ENCODE results near the gene RNF169. TPM values are rescaled to one million over a fixed set of nuclear protein-coding genes. Genes with fewer than 3 reads are reported as not detected.

RNF169 gene, protein sequence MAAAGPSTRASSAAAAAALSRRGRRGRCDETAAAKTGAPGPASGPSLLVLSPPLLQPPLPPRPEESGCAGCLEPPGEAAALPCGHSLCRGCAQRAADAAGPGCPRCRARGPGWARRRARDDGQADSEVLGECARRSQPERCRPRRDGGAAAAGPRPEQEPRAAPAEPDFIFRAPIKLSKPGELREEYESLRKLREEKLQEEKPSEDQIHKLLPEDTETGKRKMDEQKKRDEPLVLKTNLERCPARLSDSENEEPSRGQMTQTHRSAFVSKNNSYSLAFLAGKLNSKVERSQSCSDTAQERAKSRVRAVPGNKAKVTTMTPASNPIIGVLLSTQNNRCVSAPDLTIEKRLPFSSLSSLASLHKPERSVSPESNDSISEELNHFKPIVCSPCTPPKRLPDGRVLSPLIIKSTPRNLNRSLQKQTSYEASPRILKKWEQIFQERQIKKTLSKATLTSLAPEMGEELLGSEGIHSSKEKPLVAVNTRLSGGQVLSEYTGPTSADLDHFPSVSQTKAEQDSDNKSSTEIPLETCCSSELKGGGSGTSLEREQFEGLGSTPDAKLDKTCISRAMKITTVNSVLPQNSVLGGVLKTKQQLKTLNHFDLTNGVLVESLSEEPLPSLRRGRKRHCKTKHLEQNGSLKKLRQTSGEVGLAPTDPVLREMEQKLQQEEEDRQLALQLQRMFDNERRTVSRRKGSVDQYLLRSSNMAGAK
- 1 to 10 TPM; 2.2 to 3.4 (median 2.9) TPM for polyA plus RNA-seq

DNA sequence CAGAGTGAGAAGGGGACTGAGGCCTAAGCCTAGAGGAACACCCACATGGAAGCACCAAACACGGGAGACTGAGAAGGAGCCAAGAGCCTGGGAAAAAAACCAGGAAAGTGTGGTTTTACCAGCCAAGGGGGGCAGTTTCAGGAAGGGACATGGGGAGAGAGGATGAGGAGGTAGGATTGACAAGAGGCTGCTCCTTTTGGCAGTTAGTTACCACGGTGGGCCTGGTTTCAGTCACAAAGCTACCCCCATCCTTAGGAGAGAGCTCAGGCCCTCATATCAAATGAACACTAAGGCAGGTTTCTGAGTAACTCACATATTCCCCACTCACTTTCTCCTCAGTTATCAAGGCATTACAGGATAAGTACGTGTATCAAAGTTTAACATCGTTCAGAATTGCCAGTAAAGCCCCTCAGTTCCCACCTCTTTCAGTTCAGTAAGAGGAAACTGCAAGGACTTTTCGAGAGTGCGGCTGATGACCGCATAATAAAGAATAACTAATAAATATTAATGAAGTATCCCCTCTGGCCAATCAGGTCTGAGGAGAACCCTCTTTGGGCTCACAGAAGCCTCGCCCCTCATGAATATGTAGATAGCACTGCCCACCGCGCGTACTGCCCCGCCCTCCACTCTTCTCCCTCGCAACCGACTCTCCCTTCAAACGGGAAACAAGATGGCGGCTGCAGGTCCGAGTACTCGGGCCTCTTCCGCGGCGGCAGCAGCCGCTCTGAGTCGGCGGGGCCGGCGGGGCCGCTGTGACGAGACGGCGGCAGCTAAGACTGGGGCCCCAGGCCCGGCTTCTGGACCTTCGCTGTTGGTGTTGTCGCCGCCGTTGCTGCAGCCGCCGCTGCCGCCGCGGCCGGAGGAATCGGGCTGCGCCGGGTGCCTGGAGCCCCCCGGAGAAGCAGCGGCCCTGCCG lies at the start of gene RNF169:
Gene RNF169 (plus strand): TSS at position 639 of the 916 bp plus-strand sequence. CDS start 32 bp downstream, at position 671.
- H3K27ac ChIP-seq (ENCODE audit: low read depth, low read length): peak within 1 kb of the TSS; percentile 94
- WGBS, 3 donors: 1 to 2% (median 1%) methylated on average over 41 to 47 of the region's 47 CpGs

DNA sequence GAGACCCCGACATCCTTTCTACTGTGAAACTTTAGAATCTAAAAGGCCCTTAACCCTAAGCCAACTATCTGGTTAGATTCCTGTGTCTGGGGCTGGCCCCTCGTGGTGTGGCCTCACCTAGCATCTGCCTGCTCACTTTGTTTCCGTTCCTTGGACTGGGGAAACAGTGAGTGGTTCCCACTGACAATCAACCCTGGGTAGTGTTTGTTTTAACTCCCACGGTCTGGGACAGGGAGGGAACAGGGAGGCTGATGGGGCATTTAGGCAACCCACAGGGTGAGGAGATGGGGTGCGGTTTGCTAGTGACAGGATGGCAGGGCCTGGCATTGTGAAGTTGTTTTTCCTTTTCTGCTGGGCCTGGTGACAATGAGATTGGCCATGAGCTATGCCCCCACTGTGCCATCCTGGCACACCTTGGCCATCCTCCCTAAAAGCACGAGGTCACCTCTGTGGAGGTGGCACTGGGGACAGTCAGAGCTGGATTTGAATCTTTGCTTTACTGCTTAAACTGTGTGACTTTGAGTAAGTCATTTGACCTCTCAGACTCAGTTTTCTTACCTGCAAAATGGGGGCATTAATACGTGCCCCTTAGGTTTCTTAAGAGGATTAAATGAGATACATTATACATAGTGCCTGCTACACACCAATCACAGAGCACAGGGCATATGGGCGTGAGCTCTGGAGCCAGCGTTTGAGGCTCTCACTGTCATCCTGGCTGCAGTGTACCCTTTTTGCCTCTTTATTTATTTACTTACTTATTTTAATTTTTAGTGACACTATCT lies 48.8 kb upstream of the RNF169 start:
- no peak overlapping the region for H3K27ac ChIP-seq (ENCODE audit: low read depth, low read length)

DNA sequence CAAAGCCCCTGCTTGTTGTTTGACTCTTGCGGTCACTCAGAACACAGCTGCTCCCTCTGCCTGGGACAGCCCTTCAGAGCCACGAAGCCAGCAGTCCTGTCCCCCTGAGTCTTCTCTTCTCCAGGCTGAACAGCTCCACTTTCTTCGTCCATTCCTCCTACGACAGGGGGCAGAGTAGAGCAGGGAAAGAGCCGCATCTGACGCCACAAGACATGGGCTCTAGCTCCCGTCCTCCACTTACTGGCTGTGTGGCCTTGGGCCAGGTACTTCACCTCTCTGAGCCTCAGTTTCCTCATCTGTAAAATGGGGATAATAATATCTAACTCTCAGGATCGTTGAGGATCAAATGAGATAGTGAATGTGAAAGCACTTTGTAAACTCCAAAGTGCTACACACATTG lies 47.3 kb upstream of the RNF169 start:
- WGBS, 3 donors: 60 to 69% (median 64%) methylated on average over 8 of the region's 8 CpGs

More for the DNA sequence above, 48.8 kb upstream of the RNF169 start:
- WGBS, 3 donors: 89 to 93% (median 90%) methylated on average over 9 of the region's 9 CpGs

DNA sequence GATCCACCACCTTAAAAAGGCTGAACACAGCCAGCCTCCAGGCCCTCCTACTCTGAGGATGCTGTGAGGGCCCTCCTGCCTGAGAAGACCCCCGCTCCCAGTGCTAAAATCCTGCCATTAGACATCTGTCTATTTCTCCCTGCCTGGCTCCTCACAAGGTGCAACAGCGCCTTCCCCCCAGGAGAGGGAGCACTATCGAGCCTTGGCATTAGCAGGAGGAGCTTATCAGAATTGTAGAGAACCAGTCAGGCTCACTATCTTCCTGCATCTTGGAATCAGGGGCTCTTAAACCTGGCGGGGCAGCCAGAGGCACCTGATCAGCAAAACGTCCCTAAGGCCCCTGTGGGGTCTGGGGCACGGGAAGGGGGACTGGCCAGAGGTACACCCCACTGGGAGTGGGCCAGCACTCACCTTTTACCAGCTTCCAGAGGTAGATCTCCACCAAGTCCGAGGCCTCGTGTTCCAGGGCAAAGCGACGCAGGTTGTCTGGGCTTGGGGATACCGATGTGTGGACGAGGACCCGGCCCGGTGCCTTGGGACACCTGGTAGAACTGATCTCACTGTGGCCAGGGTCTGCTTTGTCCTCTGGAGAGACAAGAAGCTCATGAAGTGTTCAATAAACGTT lies 46.2 kb upstream of the RNF169 start:
- H3K27ac ChIP-seq (ENCODE audit: low read depth, low read length): no peak overlapping the region
- 48 to 62% (median 57%) methylated on average over 15 of the region's 15 CpGs for WGBS, 3 donors

More for the DNA sequence above, 47.3 kb upstream of the RNF169 start:
- no peak overlapping the region for H3K27ac ChIP-seq (ENCODE audit: low read depth, low read length)

DNA sequence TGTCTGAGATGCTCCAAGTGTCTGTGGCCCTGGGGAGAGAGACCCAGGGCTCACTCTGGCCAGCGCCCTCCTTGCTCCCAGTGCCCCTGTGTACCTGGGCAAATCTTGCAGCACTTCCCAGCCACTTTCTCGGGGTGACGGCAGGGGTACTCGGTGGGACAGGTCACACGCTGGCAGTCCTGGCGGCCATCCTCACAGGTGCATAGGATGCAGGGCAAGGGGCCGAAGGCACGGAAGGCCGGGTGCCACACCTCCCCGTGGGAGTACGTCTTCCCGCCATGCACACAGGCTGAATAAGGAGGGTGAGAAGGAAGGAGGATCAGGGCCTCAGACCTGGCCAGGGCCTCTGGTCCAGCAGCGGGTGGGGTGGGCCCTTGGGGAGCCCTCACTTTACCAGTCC lies 45.4 kb upstream of the RNF169 start:
- no peak overlapping the region for H3K27ac ChIP-seq (ENCODE audit: low read depth, low read length)
- WGBS, 3 donors: 91 to 96% (median 95%) methylated on average over 8 to 13 of the region's 13 CpGs

DNA sequence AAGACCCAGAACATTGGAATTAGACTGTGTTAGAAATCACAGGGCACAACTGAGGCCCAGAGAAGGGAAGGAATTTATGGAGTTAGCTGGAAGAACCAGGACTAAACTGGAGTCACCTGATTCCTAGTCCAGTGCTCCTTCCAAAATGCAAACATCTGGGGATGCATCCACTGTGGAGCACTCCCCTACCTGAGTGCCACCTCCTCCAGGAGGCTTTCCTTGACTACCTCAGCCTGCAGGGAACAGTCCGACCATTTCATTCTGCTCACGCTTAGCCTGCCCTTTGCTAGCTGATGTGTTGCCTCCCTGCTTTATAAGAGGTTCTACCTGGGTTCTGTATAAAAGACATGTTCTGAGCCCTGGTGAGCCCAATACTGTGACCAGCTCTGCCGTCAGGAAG lies 41.5 kb upstream of the RNF169 start:
- WGBS, 3 donors: 92 to 96% (median 95%) methylated on average over 3 of the region's 3 CpGs
- no peak overlapping the region for H3K27ac ChIP-seq (ENCODE audit: low read depth, low read length)

DNA sequence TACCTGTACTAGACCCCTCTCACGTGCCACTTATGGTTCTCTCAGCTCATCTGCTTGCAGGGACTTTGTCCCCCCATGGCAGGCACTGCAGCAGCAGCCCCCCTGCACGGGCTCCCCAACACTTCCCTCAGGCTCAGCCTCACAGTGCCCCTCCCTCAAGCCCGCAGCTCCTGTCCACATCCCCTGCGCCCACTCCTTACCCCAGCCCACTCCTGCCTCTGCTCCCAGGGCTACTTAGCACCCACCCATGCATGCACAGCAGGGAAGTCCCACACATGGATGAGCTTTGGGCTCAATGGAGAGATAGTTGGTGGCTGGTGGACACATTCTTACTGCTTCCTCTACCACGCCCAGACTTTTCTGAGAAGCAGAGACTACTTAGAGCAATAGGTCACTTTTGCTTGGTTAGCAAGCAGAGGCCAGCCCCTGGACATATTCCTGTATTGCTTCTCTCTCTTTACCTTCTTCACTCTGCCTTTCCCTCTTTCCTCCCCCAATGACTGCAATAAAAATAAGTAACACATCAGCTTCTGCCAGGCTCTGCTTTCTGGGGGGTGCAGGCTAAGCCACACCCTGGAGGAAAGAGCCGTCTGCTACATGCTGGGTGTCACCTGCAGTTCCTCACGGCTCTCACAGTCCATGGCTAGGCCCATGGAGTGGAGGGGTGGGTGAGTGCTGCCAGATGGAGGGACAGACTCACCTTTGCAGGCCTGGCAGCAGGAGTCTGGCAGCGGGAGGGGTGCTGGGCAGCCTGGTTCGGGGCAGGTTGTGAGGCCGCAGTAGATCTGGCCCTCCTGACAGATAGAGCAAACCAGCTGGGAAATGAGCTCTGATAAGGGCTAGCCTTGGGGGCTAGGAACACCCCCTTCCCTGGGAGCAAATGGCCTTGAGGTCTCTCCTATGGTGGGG lies 40.8 kb upstream of the RNF169 start:
- H3K27ac ChIP-seq (ENCODE audit: low read depth, low read length): no peak overlapping the region
- WGBS, 3 donors: 74 to 93% (median 87%) methylated on average over 10 of the region's 10 CpGs

DNA sequence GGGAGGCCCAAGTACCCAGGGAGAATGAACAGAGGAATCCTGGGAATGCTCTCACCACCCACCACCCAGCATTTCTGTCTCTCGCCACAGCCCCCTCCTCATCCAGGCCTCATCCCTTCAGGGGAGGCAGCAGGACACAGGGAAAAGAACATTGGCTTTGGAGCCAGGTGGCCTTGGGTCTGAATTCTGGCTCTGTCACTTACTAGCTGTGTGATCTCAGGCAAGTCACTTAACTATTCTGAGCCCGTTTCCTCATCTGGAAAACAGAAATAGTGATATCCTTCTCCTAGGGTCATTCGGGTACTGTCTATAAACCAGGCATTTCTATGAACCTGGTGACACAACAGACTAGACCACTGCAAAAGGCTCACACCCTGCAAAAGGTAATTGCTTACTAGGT lies 39.5 kb upstream of the RNF169 start:
- H3K27ac ChIP-seq (ENCODE audit: low read depth, low read length): no peak overlapping the region
- 62 to 74% (median 63%) methylated on average over 3 of the region's 3 CpGs for WGBS, 3 donors

DNA sequence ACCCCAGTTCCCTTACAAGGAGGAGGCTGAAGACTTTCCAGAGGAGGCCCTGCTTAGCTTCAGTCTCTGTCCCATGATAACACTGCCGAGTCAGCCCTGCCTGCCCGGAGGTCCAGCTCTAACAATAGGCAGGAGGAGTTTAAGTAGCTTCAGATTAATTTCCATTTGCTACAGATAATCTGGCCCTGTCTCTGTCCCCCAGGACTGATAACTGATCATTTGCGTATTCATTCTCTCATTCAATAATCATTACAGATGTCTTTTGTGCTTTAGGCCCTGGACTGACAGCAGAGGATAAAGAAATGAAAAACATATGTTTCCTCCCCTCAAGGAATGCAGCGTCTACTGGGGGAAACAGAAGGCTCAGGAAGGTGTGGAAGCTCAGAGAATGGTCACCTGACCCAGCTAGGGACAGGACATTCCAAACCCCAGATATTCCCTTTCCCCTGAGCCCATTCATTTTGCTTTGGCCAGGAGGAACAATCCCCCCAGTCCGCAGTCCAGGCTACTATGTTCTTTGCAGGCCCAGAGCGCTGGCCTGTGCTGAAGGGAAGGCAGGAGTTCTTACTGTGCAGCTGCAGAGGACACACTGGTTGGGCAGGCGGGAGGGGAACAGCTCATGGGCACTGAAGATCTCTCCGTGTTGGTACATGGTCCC lies 38.2 kb upstream of the RNF169 start:
- no peak overlapping the region for H3K27ac ChIP-seq (ENCODE audit: low read depth, low read length)

DNA sequence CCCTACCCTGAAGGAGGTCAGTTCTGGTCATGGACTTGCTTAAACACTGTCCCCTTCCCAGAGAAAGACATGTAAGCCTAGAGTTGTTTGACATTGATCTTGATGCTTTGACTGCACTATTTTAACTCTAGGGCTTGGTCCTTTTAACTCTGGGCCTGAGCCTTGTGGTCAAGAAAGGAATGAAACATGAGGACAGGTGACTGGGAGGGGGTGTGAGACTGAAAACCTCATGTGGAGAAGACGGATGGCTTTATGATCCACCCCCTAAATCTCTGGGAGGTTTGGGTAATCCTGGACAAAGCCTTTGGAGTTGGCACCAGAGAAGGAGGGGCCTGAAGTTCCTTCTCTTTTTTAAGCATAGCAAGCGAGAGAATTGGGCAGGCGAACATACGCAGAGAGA lies 35.0 kb upstream of the RNF169 start:
- 67 to 71% (median 71%) methylated on average over 4 of the region's 4 CpGs for WGBS, 3 donors
- H3K27ac ChIP-seq (ENCODE audit: low read depth, low read length): no peak overlapping the region

More for the DNA sequence above, 38.2 kb upstream of the RNF169 start:
- WGBS, 3 donors: 49 to 71% (median 60%) methylated on average over 8 of the region's 8 CpGs

DNA sequence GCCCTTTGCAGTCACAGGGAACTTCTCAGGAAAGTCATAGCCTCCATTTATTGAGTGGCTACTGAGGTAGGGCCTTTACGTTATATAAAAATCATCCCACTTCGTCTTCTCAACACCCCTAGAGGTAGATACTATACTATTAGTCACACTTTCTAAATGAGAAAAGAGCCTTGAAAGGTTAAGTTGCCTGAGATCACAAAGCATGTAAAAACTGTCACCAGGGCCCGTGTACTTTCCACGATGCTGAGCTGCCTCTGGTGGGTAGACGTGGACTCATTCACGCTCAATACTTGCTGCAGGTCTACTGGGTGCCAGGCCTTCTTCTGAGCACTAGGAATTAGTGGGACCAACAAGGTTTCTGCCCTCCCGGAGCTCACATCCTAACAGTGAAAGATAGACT lies 33.7 kb upstream of the RNF169 start:
- no peak overlapping the region for H3K27ac ChIP-seq (ENCODE audit: low read depth, low read length)
- WGBS, 3 donors: 84 to 94% (median 93%) methylated on average over 7 of the region's 7 CpGs

DNA sequence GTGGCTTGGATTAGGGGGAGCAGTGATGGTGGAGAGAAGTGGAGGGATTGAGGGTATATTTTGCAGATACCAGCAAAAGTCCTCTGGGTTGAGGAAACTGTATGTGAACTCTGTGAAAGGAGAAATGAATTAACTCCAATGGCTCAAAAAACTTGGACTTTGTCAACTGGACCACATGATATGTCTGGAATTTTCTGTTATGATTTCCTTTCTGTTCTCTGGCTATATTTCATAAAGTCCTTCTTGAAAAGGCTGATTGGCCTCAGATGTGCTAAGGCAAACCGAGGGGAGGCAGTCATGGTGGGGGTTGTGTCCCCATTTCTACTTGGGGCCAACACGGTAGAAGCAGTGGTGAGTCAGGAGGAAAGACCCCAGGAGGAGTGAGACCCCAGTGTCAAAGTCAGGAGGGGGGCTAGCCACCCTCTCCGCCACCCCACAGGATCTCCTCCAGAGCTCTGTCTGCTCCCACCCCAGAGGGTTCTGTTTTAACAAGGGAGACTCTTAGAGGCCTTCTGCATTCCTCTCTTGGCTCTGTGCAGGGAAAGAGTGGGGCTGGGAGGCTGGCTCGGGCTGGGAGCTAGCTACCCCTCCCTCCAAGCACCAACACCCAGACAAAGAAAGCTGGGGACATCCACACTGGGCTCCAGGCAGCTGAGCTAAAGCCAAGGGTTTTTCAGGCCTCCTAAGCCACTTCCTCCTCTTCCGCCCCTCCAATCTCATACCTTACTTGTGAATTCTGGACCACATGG lies 31.3 kb upstream of the RNF169 start:
- H3K27ac ChIP-seq (ENCODE audit: low read depth, low read length): no peak overlapping the region
- WGBS, 3 donors: 72 to 85% (median 80%) methylated on average over 5 of the region's 5 CpGs

DNA sequence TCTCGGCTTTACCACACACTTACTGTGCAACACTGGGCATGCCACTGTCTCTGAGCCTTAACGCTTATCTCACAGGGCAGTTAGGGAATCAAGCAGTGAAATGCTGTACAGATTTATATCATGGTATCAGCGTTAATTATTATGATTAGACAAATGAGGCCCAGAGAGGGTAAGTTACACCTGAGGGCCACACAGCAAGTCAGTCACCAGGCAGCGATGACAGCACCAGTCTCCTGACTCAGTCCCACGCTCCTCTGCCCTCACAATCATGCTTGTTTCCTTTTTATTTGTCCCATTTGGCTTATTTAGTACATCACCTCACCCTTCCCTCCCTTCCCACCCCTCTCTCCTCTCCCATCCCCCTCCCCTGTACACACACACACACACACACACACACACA lies 29.6 kb upstream of the RNF169 start:
- 87 to 92% (median 90%) methylated on average over 5 of the region's 5 CpGs for WGBS, 3 donors
- H3K27ac ChIP-seq (ENCODE audit: low read depth, low read length): no peak overlapping the region

DNA sequence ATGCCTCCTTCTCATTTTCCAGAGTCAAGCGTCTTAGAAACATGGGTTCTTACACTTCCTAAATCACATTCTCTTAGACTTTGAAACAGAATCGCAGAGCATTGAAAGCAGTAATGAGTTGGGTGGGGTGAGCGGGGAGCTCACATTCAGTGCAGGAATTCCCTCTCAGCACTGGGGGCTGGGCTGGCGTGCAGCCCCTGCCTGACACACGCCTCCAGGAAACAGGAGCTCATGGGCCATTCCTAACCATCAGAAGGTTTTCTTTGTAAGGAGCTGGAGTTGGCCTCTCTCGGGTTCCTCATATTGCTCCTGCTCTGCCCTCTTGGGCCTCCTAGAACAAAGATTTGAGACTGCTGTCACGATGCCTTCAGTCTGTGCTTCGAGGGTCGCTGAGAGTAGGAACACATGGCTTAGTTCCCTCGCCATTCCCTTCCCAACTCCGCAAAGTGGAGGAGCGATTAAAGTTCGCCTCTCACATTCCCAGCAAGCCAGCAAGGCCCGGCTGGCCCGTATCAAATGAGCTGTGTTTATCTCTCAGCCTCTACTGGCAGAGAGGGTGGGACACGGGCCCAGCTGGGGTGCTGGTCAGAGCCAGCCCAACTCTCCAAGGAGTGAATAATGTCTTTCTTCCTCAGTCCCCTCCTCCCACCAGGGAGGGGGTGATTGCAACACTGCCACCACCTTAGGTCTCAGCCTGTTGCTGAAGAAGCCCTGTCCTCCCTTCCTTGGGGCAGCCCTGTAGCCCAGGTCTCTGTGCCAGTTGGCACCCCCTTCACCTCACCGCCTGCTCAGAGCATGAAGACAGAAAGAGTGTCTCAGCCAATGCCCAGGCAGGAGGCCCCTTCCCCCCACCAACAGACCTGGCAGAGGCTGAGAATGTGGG lies 27.8 kb upstream of the RNF169 start:
- 54 to 65% (median 60%) methylated on average over 17 of the region's 17 CpGs for WGBS, 3 donors
- H3K27ac ChIP-seq (ENCODE audit: low read depth, low read length): no peak overlapping the region

DNA sequence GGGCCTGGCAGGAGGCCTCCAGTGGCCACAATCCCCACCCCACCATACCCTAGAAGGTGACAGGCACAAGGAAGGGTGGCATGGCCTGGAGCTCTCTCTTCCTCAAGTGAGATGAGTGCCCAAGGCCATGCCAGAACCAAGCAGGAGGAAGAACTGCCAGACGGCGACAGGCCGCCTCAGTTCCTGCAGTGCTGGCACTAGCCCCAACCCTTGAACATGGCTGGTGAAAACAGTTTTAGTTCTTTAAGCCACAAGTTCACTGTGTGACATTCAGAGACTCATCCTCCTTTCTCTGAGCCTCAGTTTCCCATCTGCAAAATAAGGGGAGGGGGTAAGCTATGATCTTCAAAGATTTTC lies 27.2 kb upstream of the RNF169 start:
- WGBS, 3 donors: 83 to 86% (median 83%) methylated on average over 3 of the region's 3 CpGs
- no peak overlapping the region for H3K27ac ChIP-seq (ENCODE audit: low read depth, low read length)

All from adipose tissue (tissue), 3 donors.